HL-60 (cell line): Measurements from ENCODE around the gene TMEM121B.

ENCODE experiments used
- POLR2AphosphoS5 ChIP-seq: IDR thresholded peaks from 2 replicates; pipeline ENCODE4 v1.6.1; 2012; ENCODE audit warnings: low read depth
- TF ChIP-seq, protein P1 (sequence below): IDR thresholded peaks from one replicate; pipeline ENCODE4 v1.5.1; 2011; ENCODE audit warnings: low read length, control low read depth, inconsistent platforms; ENCODE audit not compliant: insufficient read depth

- TF ChIP-seq POLR2AphosphoS5, result no peak
- TF ChIP-seq, protein P1, sequence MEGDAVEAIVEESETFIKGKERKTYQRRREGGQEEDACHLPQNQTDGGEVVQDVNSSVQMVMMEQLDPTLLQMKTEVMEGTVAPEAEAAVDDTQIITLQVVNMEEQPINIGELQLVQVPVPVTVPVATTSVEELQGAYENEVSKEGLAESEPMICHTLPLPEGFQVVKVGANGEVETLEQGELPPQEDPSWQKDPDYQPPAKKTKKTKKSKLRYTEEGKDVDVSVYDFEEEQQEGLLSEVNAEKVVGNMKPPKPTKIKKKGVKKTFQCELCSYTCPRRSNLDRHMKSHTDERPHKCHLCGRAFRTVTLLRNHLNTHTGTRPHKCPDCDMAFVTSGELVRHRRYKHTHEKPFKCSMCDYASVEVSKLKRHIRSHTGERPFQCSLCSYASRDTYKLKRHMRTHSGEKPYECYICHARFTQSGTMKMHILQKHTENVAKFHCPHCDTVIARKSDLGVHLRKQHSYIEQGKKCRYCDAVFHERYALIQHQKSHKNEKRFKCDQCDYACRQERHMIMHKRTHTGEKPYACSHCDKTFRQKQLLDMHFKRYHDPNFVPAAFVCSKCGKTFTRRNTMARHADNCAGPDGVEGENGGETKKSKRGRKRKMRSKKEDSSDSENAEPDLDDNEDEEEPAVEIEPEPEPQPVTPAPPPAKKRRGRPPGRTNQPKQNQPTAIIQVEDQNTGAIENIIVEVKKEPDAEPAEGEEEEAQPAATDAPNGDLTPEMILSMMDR, result no peak
Measured at GRCh38 chr22:17077255-17077654, 43.9 kb downstream of the TMEM121B start.
